PC-3 (cell line): ENCODE data around the gene TAF11L7.
"Not testable (repeated sequence)": the region's sequence is repeated elsewhere in the genome, so short reads cannot be mapped to it uniquely, and the experiment has no call there.

Experiments used
- EZH2 ChIP-seq: fragments of 300-600 bp; sonication (generic); IDR thresholded peaks from one replicate; pipeline ENCODE4 v1.6.1; 2017; ENCODE audit warnings: antibody characterized with exemption, mild to moderate bottlenecking, low read length; ENCODE audit not compliant: unreplicated experiment
- TF ChIP-seq, protein P1 (sequence below): fragments of 300-600 bp; sonication (generic); conservative IDR thresholded peaks from 2 replicates; pipeline ENCODE4 v1.5.1; 2017; ENCODE audit warnings: antibody characterized with exemption, low read depth, mild to moderate bottlenecking, low read length

DNA sequence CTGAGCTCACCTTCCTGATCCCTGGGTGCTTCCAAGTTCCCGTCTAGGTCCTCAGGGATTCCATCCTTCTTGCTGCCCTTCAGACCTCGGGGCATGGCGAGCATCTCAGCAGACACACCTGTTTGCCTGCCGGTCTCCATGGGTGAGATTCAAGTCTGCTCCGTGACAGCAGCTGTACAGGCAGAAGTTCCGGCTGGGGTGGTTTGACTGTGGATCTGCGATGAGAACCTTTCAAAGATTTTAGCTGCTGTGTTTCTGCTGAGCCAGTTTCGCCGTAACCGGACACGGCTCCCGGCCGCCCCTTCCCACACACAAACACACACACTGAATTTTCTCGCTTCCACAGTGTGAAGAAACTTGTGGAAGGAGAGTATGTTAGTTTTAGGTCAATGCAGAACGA lies 8.7 kb upstream of the TAF11L7 start, which contains the start of gene TAF11L9:
- TF ChIP-seq, protein P1, sequence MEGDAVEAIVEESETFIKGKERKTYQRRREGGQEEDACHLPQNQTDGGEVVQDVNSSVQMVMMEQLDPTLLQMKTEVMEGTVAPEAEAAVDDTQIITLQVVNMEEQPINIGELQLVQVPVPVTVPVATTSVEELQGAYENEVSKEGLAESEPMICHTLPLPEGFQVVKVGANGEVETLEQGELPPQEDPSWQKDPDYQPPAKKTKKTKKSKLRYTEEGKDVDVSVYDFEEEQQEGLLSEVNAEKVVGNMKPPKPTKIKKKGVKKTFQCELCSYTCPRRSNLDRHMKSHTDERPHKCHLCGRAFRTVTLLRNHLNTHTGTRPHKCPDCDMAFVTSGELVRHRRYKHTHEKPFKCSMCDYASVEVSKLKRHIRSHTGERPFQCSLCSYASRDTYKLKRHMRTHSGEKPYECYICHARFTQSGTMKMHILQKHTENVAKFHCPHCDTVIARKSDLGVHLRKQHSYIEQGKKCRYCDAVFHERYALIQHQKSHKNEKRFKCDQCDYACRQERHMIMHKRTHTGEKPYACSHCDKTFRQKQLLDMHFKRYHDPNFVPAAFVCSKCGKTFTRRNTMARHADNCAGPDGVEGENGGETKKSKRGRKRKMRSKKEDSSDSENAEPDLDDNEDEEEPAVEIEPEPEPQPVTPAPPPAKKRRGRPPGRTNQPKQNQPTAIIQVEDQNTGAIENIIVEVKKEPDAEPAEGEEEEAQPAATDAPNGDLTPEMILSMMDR, result not testable (repeated sequence)
- not testable (repeated sequence) for TF ChIP-seq EZH2
